Activated CD4-positive, alpha-beta T cell treated with anti-CD3 and anti-CD28 coated beads, Interleukin-2, amount 50 U/mL, for 24 hours (primary cell): Measurements from ENCODE around the gene ADD3.
"Not testable (repeated sequence)": the region's sequence is repeated elsewhere in the genome, so short reads cannot be mapped to it uniquely, and the experiment has no call there.

ENCODE experiments used
- DNase-seq, 2 donors: peaks; one replicate each; pipeline ENCODE4 v3.0.0-alpha.2; 2020; ENCODE audit warnings: low read depth in 1 of 2, low spot score in 1 of 2

The ADD3 gene

DNA sequence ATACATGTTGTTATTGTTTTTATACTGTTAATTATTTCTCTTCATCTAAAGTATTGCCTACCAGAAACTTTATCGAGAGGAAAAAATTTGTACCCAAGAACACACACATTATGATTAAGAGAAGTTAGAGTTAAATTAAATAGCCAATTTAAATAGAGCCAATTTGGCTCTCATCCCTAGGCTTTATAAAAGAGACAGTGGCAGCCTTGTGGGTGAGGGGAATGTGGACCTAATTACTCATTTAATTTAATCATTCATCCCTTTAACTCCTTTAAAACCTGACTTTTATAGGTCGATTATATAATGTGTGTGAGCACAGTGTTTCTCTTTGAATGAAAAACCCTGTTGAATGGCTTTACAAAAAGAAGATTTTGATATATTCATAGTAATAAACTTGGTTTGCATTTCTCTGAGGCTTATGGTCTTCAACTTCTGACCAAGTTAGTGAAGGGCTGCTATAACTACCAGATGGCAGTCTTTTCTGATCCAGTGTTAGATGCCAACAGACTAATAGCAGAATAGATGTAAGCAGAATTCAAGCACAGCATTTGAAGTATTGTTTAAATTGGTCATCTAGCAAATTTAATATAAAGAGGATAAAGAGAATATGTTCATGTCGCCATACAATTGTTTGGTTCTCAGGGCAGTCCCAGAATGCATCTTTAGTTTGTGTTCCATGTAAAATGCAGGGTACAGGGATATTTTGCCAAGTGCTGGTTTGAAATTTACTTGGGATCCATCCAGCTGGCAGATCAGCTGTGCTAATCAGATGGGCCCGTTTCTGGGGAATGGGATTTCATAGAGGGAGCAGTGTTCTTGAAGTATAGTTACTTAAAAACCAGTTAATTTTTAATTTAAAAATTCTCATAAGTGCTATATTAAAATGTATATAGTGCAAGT is 25.3 kb downstream of the ADD3 start:
- no peak for DNase-seq

DNA sequence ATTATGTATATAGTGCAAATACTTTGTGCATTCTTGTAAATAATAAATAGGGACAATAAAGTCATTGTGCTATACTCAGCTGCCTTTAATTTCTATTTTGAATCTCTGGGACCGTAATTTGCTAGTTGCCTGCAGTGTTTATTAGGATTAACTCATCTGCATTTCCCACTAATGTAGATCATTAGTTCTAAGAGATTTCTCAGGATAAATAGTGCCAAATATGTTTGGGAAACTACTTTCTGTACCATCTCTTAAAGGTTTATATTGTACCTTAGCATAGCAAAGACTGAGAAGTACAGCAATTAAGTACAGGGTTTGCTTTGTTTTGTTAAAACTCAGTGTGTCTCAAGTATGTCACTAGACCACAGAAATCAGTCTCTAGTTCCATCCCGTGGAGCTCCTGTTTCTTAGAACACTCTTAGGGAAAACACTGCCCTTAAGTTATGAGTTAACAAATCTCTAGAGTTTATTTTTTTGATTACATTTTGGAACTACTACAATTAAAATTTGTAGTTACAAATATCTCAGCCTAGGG is 26.0 kb downstream of the ADD3 start:
- no peak for DNase-seq

- no peak for DNase-seq
Measured at GRCh38 chr10:110034596-110034995, 26.8 kb downstream of the ADD3 start.

GRCh38 chr10:110035070-110035921 is 27.5 kb downstream of the ADD3 start:
- DNase-seq, result no peak

DNA sequence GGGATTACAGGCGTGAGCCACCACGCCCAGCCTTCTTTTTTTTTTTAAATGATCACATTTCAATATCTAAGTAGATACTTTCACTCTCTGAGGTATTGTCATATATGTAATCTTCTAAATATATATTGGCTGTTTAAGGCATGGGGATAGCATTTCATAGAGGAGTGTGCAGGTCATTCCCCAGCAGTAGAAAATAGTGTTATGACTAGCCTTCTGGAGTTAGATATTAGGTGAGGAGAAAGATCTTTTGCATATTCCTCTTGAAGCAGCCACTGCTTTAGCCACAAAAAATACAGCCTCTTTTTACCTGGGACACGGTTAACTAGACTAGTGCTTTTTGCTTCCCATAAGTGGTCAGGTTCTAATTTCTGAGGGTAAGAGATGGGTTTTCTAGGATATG is 28.9 kb downstream of the ADD3 start:
- DNase-seq, result no peak

DNA sequence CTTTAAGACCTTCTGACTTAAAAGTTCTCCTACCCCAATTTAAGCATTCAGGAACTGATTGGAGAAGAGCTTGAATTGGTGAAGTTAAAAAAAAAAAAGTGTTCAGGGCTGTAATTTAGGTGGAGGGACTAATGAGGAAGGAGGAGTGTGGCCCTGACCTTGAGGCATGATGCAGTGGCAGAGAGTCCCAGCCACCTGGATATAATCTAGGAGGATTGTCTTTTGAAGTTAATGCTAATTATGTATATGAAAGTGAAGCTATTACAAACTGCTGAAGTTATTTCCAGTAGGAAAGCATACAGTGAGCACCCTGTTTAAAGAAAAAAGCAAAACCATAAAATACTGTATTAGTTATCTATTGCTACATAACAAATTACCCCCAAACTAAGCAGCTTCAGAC is 31.5 kb downstream of the ADD3 start:
- DNase-seq, result no peak

- DNase-seq, result no peak
Measured at GRCh38 chr10:110040108-110040507, 32.3 kb downstream of the ADD3 start.

- DNase-seq, result no peak
Measured at GRCh38 chr10:110040767-110041478, 33.1 kb downstream of the ADD3 start.

DNA sequence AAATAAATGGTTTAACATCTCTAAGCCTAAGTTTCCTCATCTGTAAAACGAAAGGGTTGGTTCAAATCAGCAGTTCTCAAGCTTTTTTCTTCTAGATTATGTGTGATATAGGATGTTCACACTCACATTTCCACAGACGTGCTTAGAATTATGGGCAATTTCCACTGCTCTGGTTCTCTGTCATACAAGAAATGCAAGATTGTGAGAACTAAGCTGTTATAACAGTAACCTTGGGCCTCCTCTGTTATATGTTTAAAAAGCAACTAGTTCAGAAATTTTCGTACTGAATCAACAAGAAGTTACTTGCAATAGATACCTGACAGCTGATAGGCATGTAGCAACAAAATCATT is 33.7 kb downstream of the ADD3 start:
- DNase-seq, result no peak

GRCh38 chr10:110042181-110042580 is 34.4 kb downstream of the ADD3 start:
- DNase-seq, result no peak

DNA sequence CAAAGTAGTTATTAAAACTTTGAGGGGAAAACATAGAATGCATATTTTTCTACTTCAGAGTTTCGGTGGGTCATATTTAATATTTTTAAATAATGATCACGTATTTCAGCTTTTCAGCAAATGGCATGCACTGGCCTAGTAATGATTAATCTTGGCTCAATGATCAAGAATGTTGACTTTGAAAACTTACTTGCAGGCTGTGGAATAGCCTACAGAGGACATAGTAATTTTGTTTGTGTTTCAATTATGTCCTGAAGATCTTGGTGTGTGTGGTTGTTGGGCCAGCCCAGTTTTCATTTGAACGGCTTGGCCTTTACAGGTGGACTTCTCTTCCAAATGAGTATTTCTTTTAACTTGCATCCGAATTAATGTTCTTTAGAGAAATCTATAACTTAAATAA is 35.1 kb downstream of the ADD3 start:
- no peak for DNase-seq

GRCh38 chr10:110044681-110045080 is 36.9 kb downstream of the ADD3 start:
- no peak for DNase-seq

DNA sequence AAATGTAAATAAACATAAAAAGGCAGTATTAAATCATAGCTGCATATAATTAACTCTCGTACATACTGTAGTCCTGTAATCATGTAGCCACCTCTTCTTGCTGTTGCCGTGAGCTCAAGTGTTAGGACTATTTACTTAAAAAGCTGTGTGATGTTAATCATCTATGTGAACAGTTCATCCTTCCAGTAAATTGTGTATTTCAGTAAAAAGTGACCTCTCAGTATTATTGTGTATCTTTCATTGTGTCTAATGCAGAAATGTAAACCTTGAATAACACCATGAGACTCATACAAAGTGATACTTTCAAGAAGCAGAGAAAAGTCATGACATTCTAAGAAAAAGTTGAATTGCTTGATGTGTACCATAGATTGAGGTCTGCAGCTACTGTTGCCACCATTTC is 38.0 kb downstream of the ADD3 start:
- no peak for DNase-seq

DNA sequence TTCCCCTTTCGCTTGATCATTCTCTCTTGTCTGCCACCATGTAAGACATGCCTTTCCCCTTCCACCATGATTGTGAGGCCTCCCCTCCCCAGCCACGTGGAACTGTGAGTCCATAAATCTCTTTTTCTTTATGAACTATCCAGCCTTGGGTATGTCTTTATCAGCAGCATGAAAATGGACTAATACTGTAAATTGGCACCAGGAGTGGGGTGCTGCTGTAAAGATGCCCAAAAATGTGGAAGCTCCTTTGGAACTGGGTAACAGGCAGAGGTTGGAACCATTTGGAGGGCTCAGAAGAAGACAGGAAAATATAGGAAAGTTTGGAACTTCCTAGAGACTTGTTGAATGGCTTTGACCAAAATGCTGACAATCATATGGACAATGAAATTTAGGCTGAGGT is 40.4 kb downstream of the ADD3 start:
- not testable (repeated sequence) for DNase-seq

GRCh38 chr10:110048781-110049180 is 41.0 kb downstream of the ADD3 start:
- DNase-seq, result no peak

- not testable (repeated sequence) for DNase-seq
Measured at GRCh38 chr10:110049889-110050591, 42.3 kb downstream of the ADD3 start.

GRCh38 chr10:110051487-110051886 is 43.7 kb downstream of the ADD3 start:
- DNase-seq, result no peak

DNA sequence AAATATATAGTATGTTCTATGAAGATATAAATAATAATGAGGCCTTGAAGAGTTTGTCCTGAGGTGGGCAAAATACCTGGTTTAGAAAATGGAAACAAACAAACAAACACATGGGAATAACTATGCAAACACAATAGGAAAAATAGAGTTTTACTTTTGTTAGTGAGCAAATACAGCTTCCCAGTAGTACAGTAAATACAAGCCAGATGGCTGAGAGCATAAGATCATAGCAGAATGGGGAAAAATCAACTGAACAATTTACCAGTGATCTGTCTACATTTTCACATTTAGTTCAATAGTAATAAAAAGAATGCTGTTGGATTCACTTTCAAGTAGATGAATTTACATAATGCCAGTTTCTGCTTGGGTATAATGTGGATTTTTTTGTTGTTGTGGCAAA is 45.1 kb downstream of the ADD3 start:
- no peak for DNase-seq

DNA sequence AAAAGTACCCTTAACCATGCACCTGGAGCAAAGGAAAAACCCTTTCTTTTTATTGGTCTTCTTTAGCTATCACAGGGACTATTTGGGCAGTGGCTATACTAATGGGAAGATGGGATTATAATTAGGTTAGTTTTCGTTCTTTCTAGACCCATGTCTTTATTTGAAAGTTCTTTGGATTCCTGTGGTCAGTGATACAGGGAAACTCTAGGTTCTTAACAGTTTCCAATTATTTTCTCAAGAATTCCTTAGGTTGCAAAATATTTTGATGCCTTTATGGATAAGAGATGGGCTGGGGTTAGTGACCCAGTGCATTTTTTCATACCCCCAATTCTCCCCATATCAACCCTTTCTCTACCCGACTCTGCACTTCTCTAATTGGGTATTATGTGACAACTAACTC is 49.0 kb downstream of the ADD3 start:
- no peak for DNase-seq

GRCh38 chr10:110057456-110057855 is 49.7 kb downstream of the ADD3 start:
- DNase-seq, result no peak

DNA sequence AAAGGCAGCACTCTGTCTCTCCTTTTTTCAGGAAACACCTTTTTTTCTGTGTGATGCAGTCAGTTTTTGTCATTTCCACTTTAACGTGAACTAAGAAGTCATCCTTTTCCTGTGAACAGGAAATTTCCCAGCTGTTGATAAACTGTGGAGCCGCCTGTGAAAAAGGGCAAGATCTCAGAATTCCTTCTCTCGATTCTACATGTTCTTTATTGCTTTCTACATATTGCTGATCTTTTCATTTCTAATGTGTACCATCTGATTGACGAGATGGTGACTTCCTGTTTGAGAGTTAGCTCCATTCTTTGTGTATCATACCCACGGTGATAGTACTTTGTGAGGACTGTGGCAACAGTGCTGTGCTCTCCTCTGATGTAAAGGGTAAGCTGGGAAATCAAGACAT is 50.4 kb downstream of the ADD3 start:
- DNase-seq, result no peak
